Testis (tissue), 3 donors: ENCODE data around the gene C1QTNF7. TPM values are rescaled to one million over a fixed set of nuclear protein-coding genes. Genes with fewer than 3 reads are reported as not detected.

Experiments
- DNase-seq: peaks from one replicate; pipeline ENCODE4 v3.0.0-alpha.2; 2019
- H3K27ac ChIP-seq, 2 donors: fragments of 200-600 bp; sonication (generic); one replicate each; pipeline ENCODE4 v1.5.1; 2019
- H3K27me3 ChIP-seq: fragments of 200-600 bp; sonication (generic); one replicate; pipeline ENCODE4 v1.5.1; 2019
- H3K36me3 ChIP-seq: fragments of 200-600 bp; sonication (generic); one replicate; pipeline ENCODE4 v1.5.1; 2017; ENCODE audit warnings: low read depth; ENCODE audit errors: missing control alignments
- H3K4me1 ChIP-seq: fragments of 200-600 bp; sonication (generic); one replicate; pipeline ENCODE4 v1.5.1; 2019
- H3K4me3 ChIP-seq, 2 donors: fragments of 200-600 bp; sonication (generic); one replicate each; pipeline ENCODE4 v1.5.1; 2017 to 2019
- H3K9me3 ChIP-seq: fragments of 200-600 bp; sonication (generic); one replicate; pipeline ENCODE4 v1.5.1; 2017
- POLR2A ChIP-seq: fragments of 450-650 bp; IDR thresholded peaks from one replicate; pipeline ENCODE4 v1.6.1; 2017; ENCODE audit warnings: antibody characterized with exemption, mild to moderate bottlenecking, moderate library complexity
- WGBS, 2 donors: methylation state at CpG; one replicate each; pipeline ENCODE4 v1.1.5; 2018; 5-methylcytosine and 5-hydroxymethylcytosine counted together
- intact Hi-C: fragments of 100-400 bp; cut with DNase I; formaldehyde crosslinking; loops from one replicate; pipeline ENCODE4 v1.15.1; 2023; ENCODE audit warnings: low total_unique reads
- polyA plus RNA-seq: library from polyadenylated mRNA; stranded (reverse); fragments of 350-450 nt; fragmentation: Illumina TruSeq; extraction: RNeasy Lipid Tissue Mini Kit (QIAGEN cat#74804); gene quantifications from one replicate; pipeline ENCODE4 v1.2.3, GENCODE V29; 2014; ENCODE audit warnings: low read depth, low replicate concordance; ENCODE audit not compliant: insufficient read depth
- total RNA-seq, 2 donors: library from RNA; depleted of rRNA; stranded (reverse); fragments of >200 nt; gene quantifications; one replicate each; pipeline ENCODE4 v1.2.3, GENCODE V29; 2016
- TF ChIP-seq, protein P1 (sequence below), 3 experiments: fragments of 450-650 bp in 2 of 3; fragments of 200-600 bp in 1 of 3; sonication (generic) in 1 of 3; IDR thresholded peaks; one replicate each; pipeline ENCODE4 v1.5.1; 2016 to 2019; ENCODE audit warnings: antibody characterized with exemption in 3 of 3, mild to moderate bottlenecking in 2 of 3, moderate library complexity in 1 of 3

C1QTNF7 gene
- total and polyA plus RNA-seq, 3 donors from 2014 or later, result 1.7 to 8.1 (median 5.1) TPM

- Histone ChIP-seq H3K4me1 (no peaks in the 10 kb centered on the region), H3K27ac (no peak overlapping the region), H3K4me3 (no peak overlapping the region), H3K9me3 (no peaks in the 10 kb centered on the region), H3K36me3 (no peaks in the 10 kb centered on the region), H3K27me3 (no peaks in the 10 kb centered on the region)
- no peak for TF ChIP-seq POLR2A
- TF ChIP-seq, protein P1, sequence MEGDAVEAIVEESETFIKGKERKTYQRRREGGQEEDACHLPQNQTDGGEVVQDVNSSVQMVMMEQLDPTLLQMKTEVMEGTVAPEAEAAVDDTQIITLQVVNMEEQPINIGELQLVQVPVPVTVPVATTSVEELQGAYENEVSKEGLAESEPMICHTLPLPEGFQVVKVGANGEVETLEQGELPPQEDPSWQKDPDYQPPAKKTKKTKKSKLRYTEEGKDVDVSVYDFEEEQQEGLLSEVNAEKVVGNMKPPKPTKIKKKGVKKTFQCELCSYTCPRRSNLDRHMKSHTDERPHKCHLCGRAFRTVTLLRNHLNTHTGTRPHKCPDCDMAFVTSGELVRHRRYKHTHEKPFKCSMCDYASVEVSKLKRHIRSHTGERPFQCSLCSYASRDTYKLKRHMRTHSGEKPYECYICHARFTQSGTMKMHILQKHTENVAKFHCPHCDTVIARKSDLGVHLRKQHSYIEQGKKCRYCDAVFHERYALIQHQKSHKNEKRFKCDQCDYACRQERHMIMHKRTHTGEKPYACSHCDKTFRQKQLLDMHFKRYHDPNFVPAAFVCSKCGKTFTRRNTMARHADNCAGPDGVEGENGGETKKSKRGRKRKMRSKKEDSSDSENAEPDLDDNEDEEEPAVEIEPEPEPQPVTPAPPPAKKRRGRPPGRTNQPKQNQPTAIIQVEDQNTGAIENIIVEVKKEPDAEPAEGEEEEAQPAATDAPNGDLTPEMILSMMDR (IDR thresholded peaks at IDR 0.05), result no peak
- DNase-seq, result no peak
- intact Hi-C loops, result no loop called here
- WGBS, 2 donors, result 87% methylated on average over 4 of the region's 4 CpGs
Observed at GRCh38 chr4:15405018-15405417, 22.8 kb upstream of the C1QTNF7 start.

- intact Hi-C loops, result no loop called here
- H3K9me3 ChIP-seq, result no peaks in the 10 kb centered on the region
- no peak overlapping the region for H3K4me3 ChIP-seq
- H3K27ac ChIP-seq, result no peak overlapping the region
- 42 to 48% methylated on average over 6 of the region's 6 CpGs for WGBS, 2 donors
- peaks cover 6% of the 10 kb centered on the region for H3K4me1 ChIP-seq
- no peaks in the 10 kb centered on the region for H3K36me3 ChIP-seq
- no peak for DNase-seq
- no peaks in the 10 kb centered on the region for H3K27me3 ChIP-seq
- TF ChIP-seq, protein P1 (IDR thresholded peaks at IDR 0.05), result no peak
- TF ChIP-seq POLR2A, result no peak
Observed at GRCh38 chr4:15410750-15411149, 17.1 kb upstream of the C1QTNF7 start.

- no peak overlapping the region for H3K4me3 ChIP-seq
- no peaks in the 10 kb centered on the region for H3K36me3 ChIP-seq
- DNase-seq, result no peak
- TF ChIP-seq, protein P1 (IDR thresholded peaks at IDR 0.05), result no peak
- no peak for TF ChIP-seq POLR2A
- H3K9me3 ChIP-seq, result no peaks in the 10 kb centered on the region
- peaks cover 6% of the 10 kb centered on the region for H3K4me1 ChIP-seq
- intact Hi-C loops, result no loop called here
- H3K27ac ChIP-seq, result no peak overlapping the region
- 91 to 92% methylated on average over 5 of the region's 5 CpGs for WGBS, 2 donors
- H3K27me3 ChIP-seq, result no peaks in the 10 kb centered on the region
Observed at GRCh38 chr4:15412461-15412860, 15.4 kb upstream of the C1QTNF7 start.

GRCh38 chr4:15413010-15413622 is 14.7 kb upstream of the C1QTNF7 start:
- DNase-seq, result no peak
- TF ChIP-seq, protein P1 (IDR thresholded peaks at IDR 0.05), result no peak
- no peak for TF ChIP-seq POLR2A
- Histone ChIP-seq H3K9me3 (no peaks in the 10 kb centered on the region), H3K36me3 (no peaks in the 10 kb centered on the region), H3K4me3 (no peak overlapping the region), H3K27me3 (no peaks in the 10 kb centered on the region), H3K27ac (peak overlapping the region in 1 of 2 donors; percentile 62), H3K4me1 (peaks cover 6% of the 10 kb centered on the region)
- WGBS, 2 donors, result 66 to 68% methylated on average over 6 of the region's 6 CpGs
- intact Hi-C loops, result no loop called here

- 36 to 63% methylated on average over 2 of the region's 2 CpGs for WGBS, 2 donors
- Histone ChIP-seq H3K36me3 (no peaks in the 10 kb centered on the region), H3K9me3 (no peaks in the 10 kb centered on the region), H3K4me1 (peaks cover 6% of the 10 kb centered on the region), H3K27me3 (no peaks in the 10 kb centered on the region), H3K4me3 (no peak overlapping the region), H3K27ac (peak overlapping the region in 1 of 2 donors; percentile 62)
- TF ChIP-seq POLR2A, result no peak
- TF ChIP-seq, protein P1 (IDR thresholded peaks at IDR 0.05), result no peak
- intact Hi-C loops, result no loop called here
- DNase-seq, result no peak
Observed at GRCh38 chr4:15413623-15414019, 14.2 kb upstream of the C1QTNF7 start.
